ENCODE results near the gene ELP4.
"Not testable (repeated sequence)": the region's sequence is repeated elsewhere in the genome, so short reads cannot be mapped to it uniquely, and the experiment has no call there.

ELP4 gene

GRCh38 chr11:31542862-31543261, 33.3 kb downstream of the ELP4 start:
- DNase-seq (ENCODE audit: low read depth): no peak

GRCh38 chr11:31555938-31556337, 46.4 kb downstream of the ELP4 start:
- DNase-seq (ENCODE audit: low read depth): no peak

- DNase-seq (ENCODE audit: low read depth): no peak
These were observed 48.4 kb downstream of the ELP4 start for GRCh38 chr11:31558001-31558400.

GRCh38 chr11:31560842-31561476, 51.4 kb downstream of the ELP4 start:
- DNase-seq (ENCODE audit: low read depth): no peak

GRCh38 chr11:31564517-31564916, 55.0 kb downstream of the ELP4 start:
- not testable (repeated sequence) for DNase-seq (ENCODE audit: low read depth)

- DNase-seq (ENCODE audit: low read depth): not testable (repeated sequence)
These were observed 64.6 kb downstream of the ELP4 start for GRCh38 chr11:31574133-31574532.

GRCh38 chr11:31575764-31576163, 66.2 kb downstream of the ELP4 start:
- not testable (repeated sequence) for DNase-seq (ENCODE audit: low read depth)

- not testable (repeated sequence) for DNase-seq (ENCODE audit: low read depth)
These were observed 69.8 kb downstream of the ELP4 start for GRCh38 chr11:31579412-31579811.

GRCh38 chr11:31582697-31583096, 73.1 kb downstream of the ELP4 start:
- DNase-seq (ENCODE audit: low read depth): no peak

GRCh38 chr11:31598454-31598853, 88.9 kb downstream of the ELP4 start:
- no peak for DNase-seq (ENCODE audit: low read depth)

GRCh38 chr11:31601635-31602282, 92.2 kb downstream of the ELP4 start:
- no peak for DNase-seq (ENCODE audit: low read depth)

- DNase-seq (ENCODE audit: low read depth): no peak
These were observed 97.3 kb downstream of the ELP4 start for GRCh38 chr11:31606893-31607292.

GRCh38 chr11:31607914-31608313, 98.3 kb downstream of the ELP4 start:
- no peak for DNase-seq (ENCODE audit: low read depth)

GRCh38 chr11:31608995-31609394, 99.4 kb downstream of the ELP4 start:
- no peak for DNase-seq (ENCODE audit: low read depth)

- DNase-seq (ENCODE audit: low read depth): no peak
These were observed 101.0 kb downstream of the ELP4 start for GRCh38 chr11:31610544-31610943.

GRCh38 chr11:31617246-31617645, 107.7 kb downstream of the ELP4 start:
- DNase-seq (ENCODE audit: low read depth): no peak

GRCh38 chr11:31619980-31620379, 110.4 kb downstream of the ELP4 start:
- DNase-seq (ENCODE audit: low read depth): no peak

- DNase-seq (ENCODE audit: low read depth): no peak
These were observed 110.9 kb downstream of the ELP4 start for GRCh38 chr11:31620434-31620833.

- no peak for DNase-seq (ENCODE audit: low read depth)
These were observed 116.3 kb downstream of the ELP4 start for GRCh38 chr11:31625868-31626267.

GRCh38 chr11:31628111-31628510, 118.5 kb downstream of the ELP4 start:
- DNase-seq (ENCODE audit: low read depth): no peak

GRCh38 chr11:31636983-31637382, 127.4 kb downstream of the ELP4 start:
- no peak for DNase-seq (ENCODE audit: low read depth)

- DNase-seq (ENCODE audit: low read depth): no peak
These were observed 131.0 kb downstream of the ELP4 start for GRCh38 chr11:31640611-31641010.

- DNase-seq (ENCODE audit: low read depth): no peak
These were observed 132.0 kb downstream of the ELP4 start for GRCh38 chr11:31641477-31642062.

GRCh38 chr11:31643857-31644256, 134.3 kb downstream of the ELP4 start:
- no peak for DNase-seq (ENCODE audit: low read depth)
